Measurements from ENCODE around the gene SLC24A4.

Gene SLC24A4

GRCh38 chr14:92482621-92483319 is 159.8 kb downstream of the SLC24A4 start:
- H3K9me3 ChIP-seq (ENCODE audit: control insufficient read depth, low read length) = no peaks in the 10 kb centered on the region
- H3K27me3 ChIP-seq (ENCODE audit: control insufficient read depth, insufficient read depth, low read length) = no peaks in the 10 kb centered on the region
- no peaks in the 10 kb centered on the region for H3K4me1 ChIP-seq (ENCODE audit: control insufficient read depth, insufficient read depth, low read length)
- no peak overlapping the region for H3K4me3 ChIP-seq (ENCODE audit: low read length)
- no peak overlapping the region for H3K9ac ChIP-seq (ENCODE audit: low read length)
- no peaks in the 10 kb centered on the region for H3K36me3 ChIP-seq (ENCODE audit: control insufficient read depth, insufficient read depth, low read length)

DNA sequence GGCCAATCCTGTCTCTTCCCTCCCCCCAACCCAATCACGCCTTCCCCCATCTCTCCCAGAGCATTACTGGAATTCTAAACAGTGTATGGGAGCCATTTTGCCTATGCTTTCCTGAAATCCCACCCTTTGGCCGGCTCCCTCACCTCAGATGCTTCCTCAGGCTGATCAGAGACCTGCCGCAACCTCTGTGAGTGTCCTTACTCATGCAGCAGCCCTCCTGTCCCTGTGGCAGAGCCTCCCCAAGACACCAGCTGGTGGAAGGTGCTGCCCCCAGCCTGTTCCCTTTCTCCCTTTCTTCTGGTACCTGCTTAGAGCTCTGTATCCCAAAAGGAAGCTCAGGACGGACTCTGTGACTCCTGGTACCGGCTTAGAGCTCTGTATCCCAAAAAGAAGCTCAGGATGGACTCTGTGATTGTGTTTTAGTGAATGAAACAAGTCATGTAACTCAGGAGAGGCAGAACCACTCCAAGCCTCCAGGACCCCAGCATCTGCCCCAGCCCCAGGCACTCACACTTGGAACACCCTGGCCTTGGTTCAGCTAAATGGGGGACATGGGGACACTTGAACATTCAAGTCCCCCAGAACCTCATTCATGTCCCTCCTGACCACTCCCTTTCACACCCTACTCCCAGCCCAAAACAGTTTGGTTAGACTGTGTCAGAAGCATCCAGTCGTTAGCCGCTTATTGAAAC is 161.3 kb downstream of the SLC24A4 start:
- H3K27me3 ChIP-seq (ENCODE audit: control insufficient read depth, insufficient read depth, low read length) = no peaks in the 10 kb centered on the region
- no peaks in the 10 kb centered on the region for H3K9me3 ChIP-seq (ENCODE audit: control insufficient read depth, low read length)
- H3K9ac ChIP-seq (ENCODE audit: low read length) = no peak overlapping the region
- no peak overlapping the region for H3K4me3 ChIP-seq (ENCODE audit: low read length)
- no peaks in the 10 kb centered on the region for H3K4me1 ChIP-seq (ENCODE audit: control insufficient read depth, insufficient read depth, low read length)
- H3K36me3 ChIP-seq (ENCODE audit: control insufficient read depth, insufficient read depth, low read length) = no peaks in the 10 kb centered on the region

- Histone ChIP-seq H3K4me1 (ENCODE audit: control insufficient read depth, insufficient read depth, low read length) (no peaks in the 10 kb centered on the region), H3K36me3 (ENCODE audit: control insufficient read depth, insufficient read depth, low read length) (no peaks in the 10 kb centered on the region), H3K9ac (ENCODE audit: low read length) (no peak overlapping the region), H3K9me3 (ENCODE audit: control insufficient read depth, low read length) (no peaks in the 10 kb centered on the region), H3K4me3 (ENCODE audit: low read length) (no peak overlapping the region), H3K27me3 (ENCODE audit: control insufficient read depth, insufficient read depth, low read length) (no peaks in the 10 kb centered on the region)
Measured at GRCh38 chr14:92486881-92487280, 163.9 kb downstream of the SLC24A4 start.

DNA sequence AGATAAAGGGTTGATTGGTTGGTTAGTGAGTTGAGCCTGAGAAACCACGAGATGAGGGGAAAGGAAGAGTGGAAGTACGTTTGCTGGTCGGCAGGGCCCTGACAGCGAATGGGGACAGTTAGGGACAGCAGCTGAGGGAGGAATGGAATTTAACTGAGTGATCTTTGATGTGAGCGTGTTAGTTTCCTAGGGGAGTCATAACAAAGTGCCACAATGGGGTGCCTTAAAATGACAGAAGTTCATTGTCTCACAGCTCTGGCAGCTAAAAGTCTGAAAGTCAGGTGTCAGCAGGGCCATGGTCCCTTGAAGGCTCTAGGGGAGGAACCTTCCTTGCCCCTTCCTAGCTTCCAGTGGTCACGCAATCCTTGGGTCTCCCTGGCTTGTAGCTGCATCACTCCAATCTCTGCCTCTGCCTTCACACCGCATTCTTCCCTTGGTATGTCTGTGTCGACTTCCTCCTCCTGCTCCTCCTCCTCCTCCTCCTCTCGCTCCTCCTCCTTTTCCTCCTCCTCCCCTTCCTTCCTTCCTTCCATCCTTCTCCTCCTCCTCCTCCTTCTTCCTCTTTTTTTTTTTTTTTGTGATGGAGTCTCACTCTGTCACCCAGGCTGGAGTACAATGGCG is 164.7 kb downstream of the SLC24A4 start:
- Histone ChIP-seq H3K4me1 (ENCODE audit: control insufficient read depth, insufficient read depth, low read length) (no peaks in the 10 kb centered on the region), H3K9me3 (ENCODE audit: control insufficient read depth, low read length) (no peaks in the 10 kb centered on the region), H3K27me3 (ENCODE audit: control insufficient read depth, insufficient read depth, low read length) (no peaks in the 10 kb centered on the region), H3K36me3 (ENCODE audit: control insufficient read depth, insufficient read depth, low read length) (no peaks in the 10 kb centered on the region), H3K4me3 (ENCODE audit: low read length) (no peak overlapping the region), H3K9ac (ENCODE audit: low read length) (no peak overlapping the region)

DNA sequence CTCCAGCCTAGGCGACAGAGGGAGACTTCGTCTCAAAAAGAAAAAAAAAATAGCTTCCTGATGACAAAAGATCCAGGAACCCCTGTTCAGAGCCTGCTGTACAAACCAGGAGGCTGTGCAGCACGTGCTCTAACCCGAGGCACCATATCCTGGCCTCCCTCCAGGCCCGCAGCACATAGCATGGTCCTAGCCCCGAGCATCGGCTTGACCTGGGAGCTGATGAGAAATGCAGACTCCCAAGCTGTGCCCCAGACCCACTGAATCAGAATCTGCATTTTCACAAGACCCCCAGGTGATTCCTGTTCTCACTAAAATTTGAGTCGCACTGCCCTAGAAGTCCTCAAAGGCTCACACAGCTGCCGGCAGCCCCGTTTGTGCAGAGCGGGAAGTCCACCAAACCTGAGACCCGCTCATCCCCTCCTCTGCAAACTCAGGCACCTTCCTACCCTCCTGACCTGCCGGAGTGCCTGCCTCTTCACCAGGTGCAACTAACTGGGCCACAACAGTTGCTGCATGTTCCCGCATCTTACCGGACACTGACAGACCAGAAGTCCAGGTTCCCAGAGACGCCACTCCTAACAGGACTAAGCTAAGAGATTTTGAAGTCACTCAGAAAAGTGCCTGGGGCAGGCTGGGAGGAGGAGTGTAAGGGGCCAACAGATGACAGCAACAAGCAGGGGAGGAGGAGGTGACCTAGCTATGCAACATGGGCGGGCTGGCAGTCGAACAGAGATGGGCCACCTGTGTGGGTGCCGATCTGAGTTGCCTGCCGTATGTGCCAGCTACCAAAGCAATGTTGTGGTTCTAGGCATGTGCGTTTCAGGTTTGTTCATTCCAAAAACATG is 166.7 kb downstream of the SLC24A4 start:
- Histone ChIP-seq H3K27me3 (ENCODE audit: control insufficient read depth, insufficient read depth, low read length) (no peaks in the 10 kb centered on the region), H3K36me3 (ENCODE audit: control insufficient read depth, insufficient read depth, low read length) (no peaks in the 10 kb centered on the region), H3K4me1 (ENCODE audit: control insufficient read depth, insufficient read depth, low read length) (no peaks in the 10 kb centered on the region), H3K4me3 (ENCODE audit: low read length) (no peak overlapping the region), H3K9ac (ENCODE audit: low read length) (no peak overlapping the region), H3K9me3 (ENCODE audit: control insufficient read depth, low read length) (no peaks in the 10 kb centered on the region)

GRCh38 chr14:92490239-92490959 is 167.4 kb downstream of the SLC24A4 start:
- Histone ChIP-seq H3K4me1 (ENCODE audit: control insufficient read depth, insufficient read depth, low read length) (no peaks in the 10 kb centered on the region), H3K9ac (ENCODE audit: low read length) (no peak overlapping the region), H3K36me3 (ENCODE audit: control insufficient read depth, insufficient read depth, low read length) (no peaks in the 10 kb centered on the region), H3K9me3 (ENCODE audit: control insufficient read depth, low read length) (no peaks in the 10 kb centered on the region), H3K4me3 (ENCODE audit: low read length) (no peak overlapping the region), H3K27me3 (ENCODE audit: control insufficient read depth, insufficient read depth, low read length) (no peaks in the 10 kb centered on the region)

- H3K27me3 ChIP-seq (ENCODE audit: control insufficient read depth, insufficient read depth, low read length) = no peaks in the 10 kb centered on the region
- H3K9me3 ChIP-seq (ENCODE audit: control insufficient read depth, low read length) = no peaks in the 10 kb centered on the region
- H3K9ac ChIP-seq (ENCODE audit: low read length) = no peak overlapping the region
- no peaks in the 10 kb centered on the region for H3K36me3 ChIP-seq (ENCODE audit: control insufficient read depth, insufficient read depth, low read length)
- no peaks in the 10 kb centered on the region for H3K4me1 ChIP-seq (ENCODE audit: control insufficient read depth, insufficient read depth, low read length)
- H3K4me3 ChIP-seq (ENCODE audit: low read length) = no peak overlapping the region
Measured at GRCh38 chr14:92491782-92492181, 168.8 kb downstream of the SLC24A4 start.

DNA sequence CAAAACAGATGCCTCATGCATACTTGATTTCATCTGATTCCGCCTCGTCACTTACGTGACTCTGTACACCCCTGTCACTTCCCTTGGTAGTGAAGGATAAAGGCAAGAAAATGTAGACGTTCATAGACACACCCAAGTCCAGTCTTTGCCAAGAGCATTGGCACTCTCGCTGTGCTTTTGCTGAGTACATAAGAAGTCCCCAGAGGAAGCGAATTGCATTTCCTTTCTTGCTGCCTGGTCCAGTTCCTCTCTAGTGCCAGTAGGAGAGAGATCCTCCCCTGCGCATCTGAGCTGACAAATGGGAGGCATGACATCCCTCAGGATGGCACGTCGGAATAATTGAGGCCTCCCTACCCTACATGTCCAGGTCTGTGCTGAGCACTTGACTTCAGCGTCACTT is 169.3 kb downstream of the SLC24A4 start:
- no peaks in the 10 kb centered on the region for H3K4me1 ChIP-seq (ENCODE audit: control insufficient read depth, insufficient read depth, low read length)
- H3K27me3 ChIP-seq (ENCODE audit: control insufficient read depth, insufficient read depth, low read length) = no peaks in the 10 kb centered on the region
- no peak overlapping the region for H3K9ac ChIP-seq (ENCODE audit: low read length)
- H3K4me3 ChIP-seq (ENCODE audit: low read length) = no peak overlapping the region
- H3K36me3 ChIP-seq (ENCODE audit: control insufficient read depth, insufficient read depth, low read length) = no peaks in the 10 kb centered on the region
- H3K9me3 ChIP-seq (ENCODE audit: control insufficient read depth, low read length) = no peaks in the 10 kb centered on the region

- no peaks in the 10 kb centered on the region for H3K36me3 ChIP-seq (ENCODE audit: control insufficient read depth, insufficient read depth, low read length)
- no peak overlapping the region for H3K9ac ChIP-seq (ENCODE audit: low read length)
- no peaks in the 10 kb centered on the region for H3K4me1 ChIP-seq (ENCODE audit: control insufficient read depth, insufficient read depth, low read length)
- H3K4me3 ChIP-seq (ENCODE audit: low read length) = no peak overlapping the region
- no peaks in the 10 kb centered on the region for H3K9me3 ChIP-seq (ENCODE audit: control insufficient read depth, low read length)
- no peaks in the 10 kb centered on the region for H3K27me3 ChIP-seq (ENCODE audit: control insufficient read depth, insufficient read depth, low read length)
Measured at GRCh38 chr14:92493024-92493423, 170.1 kb downstream of the SLC24A4 start.

DNA sequence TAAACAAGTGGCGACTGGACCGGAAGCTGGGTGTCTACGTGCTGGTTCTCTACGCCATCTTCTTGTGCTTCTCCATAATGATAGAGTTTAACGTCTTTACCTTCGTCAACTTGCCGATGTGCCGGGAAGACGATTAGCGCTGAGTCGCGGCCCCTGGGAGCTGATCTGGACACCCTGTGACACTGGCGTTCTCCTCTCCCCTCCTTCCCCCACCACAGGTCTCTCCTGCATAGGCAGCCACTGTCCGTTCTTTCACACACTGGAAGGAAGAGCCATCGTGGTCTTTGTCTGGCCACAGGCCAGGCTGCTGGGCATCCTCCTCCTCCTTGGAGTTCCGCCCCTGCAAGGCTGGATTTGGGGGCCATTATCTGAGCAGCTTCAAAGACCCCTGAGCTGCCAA is 170.5 kb downstream of the SLC24A4 start:
- Histone ChIP-seq H3K36me3 (ENCODE audit: control insufficient read depth, insufficient read depth, low read length) (no peaks in the 10 kb centered on the region), H3K4me3 (ENCODE audit: low read length) (no peak overlapping the region), H3K9me3 (ENCODE audit: control insufficient read depth, low read length) (no peaks in the 10 kb centered on the region), H3K9ac (ENCODE audit: low read length) (no peak overlapping the region), H3K4me1 (ENCODE audit: control insufficient read depth, insufficient read depth, low read length) (no peaks in the 10 kb centered on the region), H3K27me3 (ENCODE audit: control insufficient read depth, insufficient read depth, low read length) (no peaks in the 10 kb centered on the region)

- no peak overlapping the region for H3K4me3 ChIP-seq (ENCODE audit: low read length)
- no peaks in the 10 kb centered on the region for H3K4me1 ChIP-seq (ENCODE audit: control insufficient read depth, insufficient read depth, low read length)
- no peak overlapping the region for H3K9ac ChIP-seq (ENCODE audit: low read length)
- H3K9me3 ChIP-seq (ENCODE audit: control insufficient read depth, low read length) = no peaks in the 10 kb centered on the region
- H3K36me3 ChIP-seq (ENCODE audit: control insufficient read depth, insufficient read depth, low read length) = no peaks in the 10 kb centered on the region
- peaks cover 4% of the 10 kb centered on the region for H3K27me3 ChIP-seq (ENCODE audit: control insufficient read depth, insufficient read depth, low read length)
Measured at GRCh38 chr14:92494512-92494911, 171.5 kb downstream of the SLC24A4 start.
